ENCODE results near the gene SLC25A51. TPM values are rescaled to one million over a fixed set of nuclear protein-coding genes. Genes with fewer than 3 reads are reported as not detected.

SLC25A51 gene
- total and polyA plus RNA-seq, 3 donors from 2014 or later = 18.4 to 27.4 (median 19.1) TPM

DNA sequence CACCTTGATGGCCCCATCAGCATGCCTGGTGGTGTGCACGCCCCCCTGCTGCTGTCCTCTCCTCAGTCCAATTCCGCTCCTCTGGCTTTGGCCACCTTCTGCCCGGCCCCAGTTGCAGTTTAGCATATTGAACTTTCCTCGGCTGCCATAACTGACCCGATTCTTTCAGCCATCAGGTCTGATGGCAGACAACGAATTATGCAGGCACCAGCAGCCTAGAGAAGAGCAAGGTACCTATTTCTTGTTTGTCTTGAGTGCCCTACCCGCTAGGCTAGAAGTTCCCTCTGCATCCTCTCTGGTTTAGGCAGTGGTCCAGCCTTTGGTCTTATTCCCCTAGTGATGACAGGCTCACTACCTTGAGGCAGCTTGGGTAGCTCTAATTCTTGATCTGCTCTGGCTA is 43.0 kb upstream of the SLC25A51 start:
- no peak overlapping the region for H3K27ac ChIP-seq
- TF ChIP-seq, protein P1, sequence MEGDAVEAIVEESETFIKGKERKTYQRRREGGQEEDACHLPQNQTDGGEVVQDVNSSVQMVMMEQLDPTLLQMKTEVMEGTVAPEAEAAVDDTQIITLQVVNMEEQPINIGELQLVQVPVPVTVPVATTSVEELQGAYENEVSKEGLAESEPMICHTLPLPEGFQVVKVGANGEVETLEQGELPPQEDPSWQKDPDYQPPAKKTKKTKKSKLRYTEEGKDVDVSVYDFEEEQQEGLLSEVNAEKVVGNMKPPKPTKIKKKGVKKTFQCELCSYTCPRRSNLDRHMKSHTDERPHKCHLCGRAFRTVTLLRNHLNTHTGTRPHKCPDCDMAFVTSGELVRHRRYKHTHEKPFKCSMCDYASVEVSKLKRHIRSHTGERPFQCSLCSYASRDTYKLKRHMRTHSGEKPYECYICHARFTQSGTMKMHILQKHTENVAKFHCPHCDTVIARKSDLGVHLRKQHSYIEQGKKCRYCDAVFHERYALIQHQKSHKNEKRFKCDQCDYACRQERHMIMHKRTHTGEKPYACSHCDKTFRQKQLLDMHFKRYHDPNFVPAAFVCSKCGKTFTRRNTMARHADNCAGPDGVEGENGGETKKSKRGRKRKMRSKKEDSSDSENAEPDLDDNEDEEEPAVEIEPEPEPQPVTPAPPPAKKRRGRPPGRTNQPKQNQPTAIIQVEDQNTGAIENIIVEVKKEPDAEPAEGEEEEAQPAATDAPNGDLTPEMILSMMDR (IDR thresholded peaks at IDR 0.05) = no peak
- no peak for TF ChIP-seq POLR2A (IDR thresholded peaks at IDR 0.05)
- H3K9me3 ChIP-seq = no peaks in the 10 kb centered on the region
- 93 to 96% methylated on average over 7 of the region's 7 CpGs for WGBS, 2 donors
- no peaks in the 10 kb centered on the region for H3K27me3 ChIP-seq
- DNase-seq = no peak
- H3K4me3 ChIP-seq = no peak overlapping the region
- H3K4me1 ChIP-seq = peaks cover 7% of the 10 kb centered on the region
- intact Hi-C loops (cut with DNase I; ENCODE audit: low total_unique reads) = no loop called here
- no peaks in the 10 kb centered on the region for H3K36me3 ChIP-seq (ENCODE audit: low read depth, missing control alignments)

DNA sequence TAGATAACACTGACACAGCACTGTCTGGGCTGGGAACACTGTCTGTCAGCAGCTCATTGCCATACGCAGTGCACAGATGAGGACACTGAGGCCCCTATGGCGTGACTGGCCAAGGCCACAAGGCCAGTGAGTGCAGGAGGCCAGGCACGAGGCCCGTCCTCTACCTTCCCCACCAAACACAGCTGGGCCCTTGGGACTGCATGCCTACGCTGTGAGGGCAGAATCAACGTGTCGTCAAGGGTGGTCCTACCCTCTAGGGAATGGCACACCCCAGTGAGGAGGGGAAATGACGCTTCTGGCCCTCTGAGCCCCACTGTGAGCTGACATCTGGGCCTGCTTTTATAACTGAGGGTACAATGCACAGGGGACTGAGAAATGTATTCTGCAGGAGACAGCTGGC is 42.1 kb upstream of the SLC25A51 start:
- no peak for DNase-seq
- Histone ChIP-seq H3K4me1 (peaks cover under 1% of the 10 kb centered on the region), H3K9me3 (no peaks in the 10 kb centered on the region), H3K27ac (no peak overlapping the region), H3K27me3 (no peaks in the 10 kb centered on the region), H3K36me3 (ENCODE audit: low read depth, missing control alignments) (no peaks in the 10 kb centered on the region), H3K4me3 (no peak overlapping the region)
- no peak for TF ChIP-seq POLR2A (IDR thresholded peaks at IDR 0.05)
- TF ChIP-seq, protein P1 (IDR thresholded peaks at IDR 0.05) = no peak
- WGBS, 2 donors = 96% methylated on average over 8 of the region's 8 CpGs; no CpG with 5 or more reads in 1 of the 2 donors
- intact Hi-C loops (cut with DNase I; ENCODE audit: low total_unique reads) = no loop called here

DNA sequence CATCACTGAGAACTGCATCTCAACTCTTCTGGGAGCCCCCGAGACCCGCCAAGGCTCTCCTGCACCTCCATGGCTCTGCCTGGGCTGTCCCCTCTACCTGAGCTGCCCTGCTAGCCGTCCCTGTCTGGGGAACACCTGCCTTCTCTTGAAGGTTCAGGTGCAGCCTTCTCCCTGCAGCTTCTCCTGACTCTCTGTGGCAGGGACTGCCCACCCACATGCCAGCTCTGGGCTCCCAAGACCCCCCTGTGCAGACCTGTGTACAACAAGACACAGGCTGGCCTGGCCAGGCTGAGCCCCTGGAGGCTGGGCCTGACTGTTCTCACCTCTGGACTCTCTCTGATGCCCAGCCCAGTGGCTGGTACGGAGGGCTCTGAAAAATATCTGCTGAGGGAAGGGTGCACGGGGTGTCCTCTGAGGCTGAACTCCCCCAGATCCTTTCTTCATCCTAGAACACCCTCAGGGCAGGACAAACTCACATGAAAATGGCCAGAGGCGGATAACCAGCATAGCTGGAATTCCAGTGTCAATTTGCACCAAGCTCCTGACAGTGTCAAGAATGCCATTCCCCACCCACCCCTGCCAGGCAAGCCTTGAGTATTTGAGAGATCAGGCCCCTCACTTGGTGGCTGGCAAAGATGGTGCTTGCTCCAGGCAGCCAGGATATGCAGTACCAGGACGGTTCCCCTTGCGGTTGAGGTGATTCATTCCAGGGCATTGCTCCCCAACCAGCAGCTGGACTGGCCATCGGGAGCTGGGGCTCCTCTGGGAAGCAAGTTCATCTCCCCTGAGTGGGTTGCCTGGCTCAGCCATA is 40.9 kb upstream of the SLC25A51 start:
- 53 to 90% methylated on average over 3 to 9 of the region's 9 CpGs for WGBS, 2 donors
- Histone ChIP-seq H3K27ac (no peak overlapping the region), H3K4me1 (no peaks in the 10 kb centered on the region), H3K4me3 (no peak overlapping the region), H3K27me3 (no peaks in the 10 kb centered on the region), H3K36me3 (ENCODE audit: low read depth, missing control alignments) (no peaks in the 10 kb centered on the region), H3K9me3 (no peaks in the 10 kb centered on the region)
- intact Hi-C loops (cut with DNase I; ENCODE audit: low total_unique reads) = no loop called here
- TF ChIP-seq POLR2A (IDR thresholded peaks at IDR 0.05) = no peak
- TF ChIP-seq, protein P1 (IDR thresholded peaks at IDR 0.05) = no peak
- no peak for DNase-seq

DNA sequence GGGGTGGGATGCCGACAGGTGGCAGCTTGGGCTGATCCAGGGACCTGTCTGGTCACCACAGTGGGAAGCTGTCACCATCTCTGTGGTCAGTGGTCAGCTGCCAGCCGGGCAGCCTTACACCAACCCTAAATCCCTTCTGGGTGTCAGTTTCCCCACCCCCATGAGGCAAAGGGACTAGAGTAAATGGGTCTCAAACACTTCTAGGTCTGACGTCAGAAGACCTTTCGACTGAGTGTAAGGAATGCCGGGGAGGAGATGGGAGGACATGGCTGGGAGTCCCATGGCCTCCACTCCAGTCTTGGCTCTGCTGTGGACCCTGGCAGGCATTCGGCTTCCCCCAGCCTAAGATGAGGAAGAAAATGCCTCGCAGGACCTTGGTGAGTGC is 40.3 kb upstream of the SLC25A51 start:
- TF ChIP-seq POLR2A (IDR thresholded peaks at IDR 0.05) = no peak
- TF ChIP-seq, protein P1 (IDR thresholded peaks at IDR 0.05) = no peak
- Histone ChIP-seq H3K9me3 (no peaks in the 10 kb centered on the region), H3K27me3 (no peaks in the 10 kb centered on the region), H3K27ac (no peak overlapping the region), H3K4me3 (no peak overlapping the region), H3K4me1 (no peaks in the 10 kb centered on the region), H3K36me3 (ENCODE audit: low read depth, missing control alignments) (no peaks in the 10 kb centered on the region)
- intact Hi-C loops (cut with DNase I; ENCODE audit: low total_unique reads) = no loop called here
- 89 to 93% methylated on average over 3 to 7 of the region's 7 CpGs for WGBS, 2 donors
- no peak for DNase-seq

All from testis (tissue), 3 donors.